ENCODE measurements around the gene FAM181A.

FAM181A gene

GRCh38 chr14:93926873-93927799, at the start of gene FAM181A:
Gene FAM181A (plus strand): TSS chr14:93927344. CDS start chr14:93928286, 942 bp downstream.
- DNase-seq: no peak

- DNase-seq: no peak
Measured at GRCh38 chr14:93878212-93878611, 48.9 kb upstream of the FAM181A start.

- DNase-seq: no peak
Measured at GRCh38 chr14:93878871-93879270, 48.3 kb upstream of the FAM181A start.

- no peak for DNase-seq
Measured at GRCh38 chr14:93879362-93879983, 47.7 kb upstream of the FAM181A start.

- DNase-seq: no peak
Measured at GRCh38 chr14:93880021-93880820, 46.9 kb upstream of the FAM181A start.

GRCh38 chr14:93884950-93885349, 42.2 kb upstream of the FAM181A start:
- DNase-seq: no peak

- no peak for DNase-seq
Measured at GRCh38 chr14:93888995-93889394, 38.1 kb upstream of the FAM181A start.

GRCh38 chr14:93889739-93890483, 37.2 kb upstream of the FAM181A start:
- no peak for DNase-seq

- DNase-seq: no peak
Measured at GRCh38 chr14:93891756-93892504, 35.2 kb upstream of the FAM181A start.

GRCh38 chr14:93892505-93892839, 34.7 kb upstream of the FAM181A start:
- DNase-seq: no peak

GRCh38 chr14:93892923-93893558, 34.1 kb upstream of the FAM181A start:
- DNase-seq: peak; percentile 74

- no peak for DNase-seq
Measured at GRCh38 chr14:93893661-93894261, 33.4 kb upstream of the FAM181A start.

- DNase-seq: no peak
Measured at GRCh38 chr14:93895023-93895604, 32.0 kb upstream of the FAM181A start.

- DNase-seq: no peak
Measured at GRCh38 chr14:93897476-93897845, 29.7 kb upstream of the FAM181A start.

GRCh38 chr14:93898081-93898611, 29.0 kb upstream of the FAM181A start:
- no peak for DNase-seq

- DNase-seq: no peak
Measured at GRCh38 chr14:93898731-93899130, 28.4 kb upstream of the FAM181A start.

GRCh38 chr14:93901813-93902212, 25.3 kb upstream of the FAM181A start:
- DNase-seq: no peak

- no peak for DNase-seq
Measured at GRCh38 chr14:93902619-93903307, 24.4 kb upstream of the FAM181A start.

- no peak for DNase-seq
Measured at GRCh38 chr14:93903342-93904184, 23.6 kb upstream of the FAM181A start.
